Gastrocnemius medialis (tissue), 4 donors: ENCODE measurements around the gene AKAP12.

ENCODE experiments used
- CTCF ChIP-seq, 5 experiments: fragments of 450-650 bp in 3 of 5; fragments of 200-600 bp in 2 of 5; sonication (generic) in 2 of 5; IDR thresholded peaks in 4 of 5; conservative IDR thresholded peaks in 1 of 5; 1 replicate in 4 of 5; 2 replicates in 1 of 5; pipeline ENCODE4 v1.5.1; 2016 to 2019; ENCODE audit warnings: antibody characterized with exemption in 5 of 5, mild to moderate bottlenecking in 3 of 5, moderate library complexity in 3 of 5
- POLR2A ChIP-seq, 2 donors: fragments of 450-650 bp; IDR thresholded peaks; one replicate each; pipeline ENCODE4 v1.6.1; 2017; ENCODE audit warnings: antibody characterized with exemption in 2 of 2, mild to moderate bottlenecking in 2 of 2, moderate library complexity in 2 of 2

- TF ChIP-seq CTCF (IDR thresholded peaks at IDR 0.05 in 4 of 5, conservative IDR thresholded peaks at IDR 0.05 in 1 of 5) (no peak), POLR2A (IDR thresholded peaks at IDR 0.05) (no peak)
These were observed 136.1 kb downstream of the AKAP12 start for GRCh38 chr6:151375833-151376232.
